K562 (cell line): Measurements from ENCODE around the gene KRTAP17-1. TPM values are rescaled to one million over a fixed set of nuclear protein-coding genes. Genes with fewer than 3 reads are reported as not detected.

Experiments
- ATAC-seq: fragments of 200-7000 bp; cut with Tn5 transposase; 3 replicates; pipeline ENCODE4 v1.9.1; 2020; ENCODE audit warnings: moderate library complexity
- BruUV-seq: library from RNA; stranded (reverse); fragments of 400-500 nt; replicated peaks from 2 replicates; lab custom pipeline; 2021; lab: Mats Ljungman, UMichigan
- CTCF ChIA-PET: fragments of 300-600 bp; formaldehyde crosslinking; extraction: SDS; loops from one replicate; lab custom pipeline; 2021; ENCODE audit warnings: low intra/inter-chr PET ratio; lab: Yijun Ruan, JAX
- POLR2A ChIA-PET: fragments of 300-600, 350-650 bp; sonication (Branson Sonifier 250); formaldehyde crosslinking; extraction: SDS; loops from one replicate; lab custom pipeline; 2021; ENCODE audit warnings: antibody characterized with exemption, inconsistent platforms; lab: Yijun Ruan, JAX
- DNase-seq, 4 experiments: peaks; one replicate each; pipeline versions ENCODE4 v3.0.0 to v3.0.0-alpha.2; 2011 to 2018; ENCODE audit warnings: low spot score in 3 of 4, mixed read lengths in 3 of 4; ENCODE audit errors: extremely low read depth in 1 of 4
- FAIRE-seq: peaks from 2 replicates; lab custom pipeline; 2011; peaks lifted over from hg19 to GRCh38; lab: Jason Lieb, UNC
- H2AFZ ChIP-seq: 2 replicates; pipeline ENCODE4 v1.6.0; 2011; ENCODE audit warnings: low read depth, low read length, control low read depth, inconsistent platforms
- H3K27ac ChIP-seq: fragments of 200-600 bp; 3 replicates; pipeline ENCODE4 v1.8.0; 2011; ENCODE audit warnings: low read depth, mild to moderate bottlenecking, control low read depth, inconsistent platforms, low read length, moderate library complexity, mixed read lengths; ENCODE audit errors: extremely low read depth
- H3K27me3 ChIP-seq, 2 experiments: fragments of 300-600 bp in 1 of 2; 2 replicates in 1 of 2; 3 replicates in 1 of 2; pipeline versions ENCODE4 v1.6.0 to v1.8.0; 2011; ENCODE audit warnings: inconsistent platforms in 2 of 2, low read length in 2 of 2, mild to moderate bottlenecking in 1 of 2, mixed read lengths in 1 of 2, moderate library complexity in 1 of 2; ENCODE audit not compliant: control insufficient read depth in 2 of 2, insufficient read depth in 2 of 2
- H3K36me3 ChIP-seq: fragments of 300-600 bp; 3 replicates; pipeline ENCODE4 v1.8.0; 2011; ENCODE audit warnings: mild to moderate bottlenecking, low read length, inconsistent platforms; ENCODE audit not compliant: control insufficient read depth, insufficient read depth
- H3K4me1 ChIP-seq, 2 experiments: fragments of 200-600 bp in 1 of 2; replicated peaks in 1 of 2; 2 replicates in 1 of 2; 3 replicates in 1 of 2; pipeline versions ENCODE4 v1.5.1 to v1.8.0; 2011; ENCODE audit warnings: inconsistent platforms in 2 of 2, low read length in 2 of 2, mild to moderate bottlenecking in 1 of 2, mixed read lengths in 1 of 2, moderate library complexity in 1 of 2; ENCODE audit not compliant: control insufficient read depth in 2 of 2, insufficient read depth in 2 of 2
- H3K4me2 ChIP-seq: 2 replicates; pipeline ENCODE4 v1.6.1; 2011; ENCODE audit warnings: low read length, control low read depth, inconsistent platforms, mixed read lengths; ENCODE audit not compliant: insufficient read depth
- H3K4me3 ChIP-seq: fragments of 200-600 bp; sonication (generic), shearing (Covaris generic); 2 replicates; pipeline ENCODE4 v1.5.1; 2016; ENCODE audit warnings: control low read depth, inconsistent platforms
- H3K79me2 ChIP-seq: fragments of 200-600 bp; 3 replicates; pipeline ENCODE4 v1.8.0; 2011; ENCODE audit warnings: low read length, inconsistent platforms; ENCODE audit not compliant: control insufficient read depth, insufficient read depth
- H3K9ac ChIP-seq, 2 experiments: 2 replicates each; pipeline versions ENCODE4 v1.6.0 to v1.6.1; 2011; ENCODE audit warnings: low read depth in 2 of 2, low read length in 2 of 2, control low read depth in 1 of 2, inconsistent platforms in 1 of 2, mild to moderate bottlenecking in 1 of 2, mixed read lengths in 1 of 2; ENCODE audit not compliant: insufficient read depth in 1 of 2
- H3K9me1 ChIP-seq: one replicate; pipeline ENCODE4 v1.6.0; 2011; ENCODE audit warnings: inconsistent platforms, mild to moderate bottlenecking, low read length, moderate library complexity; ENCODE audit not compliant: control insufficient read depth, insufficient read depth
- H3K9me3 ChIP-seq: replicated peaks from 2 replicates; pipeline ENCODE4 v1.5.1; 2011; ENCODE audit warnings: low read depth, low read length, inconsistent platforms; ENCODE audit not compliant: control insufficient read depth, insufficient read depth
- H4K20me1 ChIP-seq: replicated peaks from 2 replicates; pipeline ENCODE4 v1.6.1; 2011; ENCODE audit warnings: low read length, inconsistent platforms, mixed read lengths; ENCODE audit not compliant: control insufficient read depth, insufficient read depth
- HNRNPK ChIP-seq: fragments of 200-400 bp; formaldehyde crosslinking; IDR thresholded peaks from one replicate; pipeline ENCODE4 v1.6.1; 2018; ENCODE audit warnings: mild to moderate bottlenecking, low read depth, low read length; ENCODE audit not compliant: poor library complexity, severe bottlenecking
- KLF16 ChIP-seq: IDR thresholded peaks from 2 replicates; pipeline ENCODE4 v1.6.1; 2016; ENCODE audit warnings: antibody characterized with exemption
- MTA3 ChIP-seq: fragments of 450-650 bp; formaldehyde crosslinking; IDR thresholded peaks from 2 replicates; pipeline ENCODE4 v1.6.1; 2017; ENCODE audit warnings: mild to moderate bottlenecking, borderline replicate concordance
- SMAD2 ChIP-seq: fragments of 150-350 bp; IDR thresholded peaks from 2 replicates; pipeline ENCODE4 v1.6.1; 2014; ENCODE audit warnings: low read depth, mild to moderate bottlenecking, low read length
- ZNF717 ChIP-seq: fragments of 250-450 bp; sonication (Bioruptor Pico); IDR thresholded peaks from 2 replicates; pipeline ENCODE4 v1.5.0; 2021
- WGBS: fragments of 100-300 bp; shearing (Covaris generic); methylation state at CpG from one replicate; pipeline ENCODE4 v1.1.6; 2016; ENCODE audit warnings: low coverage, mixed read lengths; ENCODE audit not compliant: insufficient coverage; ENCODE audit errors: missing lambda C conversion rate; 5-methylcytosine and 5-hydroxymethylcytosine counted together
- in situ Hi-C: fragments of 300-500 bp; cut with MboI; formaldehyde crosslinking; loops from 4 replicates; pipeline ENCODE4 v1.15.0; 2018; ENCODE audit warnings: inconsistent platforms, mixed read lengths
- intact Hi-C: fragments of 100-400 bp; cut with micrococcal nuclease; formaldehyde crosslinking; loops from 2 replicates; pipeline ENCODE4 v1.14.2; 2022
- polyA plus RNA-seq, 8 experiments: library from polyadenylated mRNA; depleted of rRNA in 4 of 8; stranded (reverse) in 5 of 8; unstranded in 3 of 8; fragments of >200 nt; fragmentation: Nextera tagmentation in 2 of 8; fragmentation: Illumina TruSeq in 1 of 8; extraction: Ambion mirVana in 2 of 8; extraction: Trizol in 1 of 8; gene quantifications; 2 replicates each; pipeline versions ENCODE4 v1.2.1 to v1.2.3, GENCODE V29; 2011 to 2014; ENCODE audit warnings: inconsistent platforms in 1 of 8, missing spikeins in 1 of 8
- total RNA-seq, 7 experiments: library from RNA; depleted of rRNA in 6 of 7; stranded (reverse); fragments of >200 nt in 6 of 7; fragmentation: Illumina TruSeq in 2 of 7; extraction: Trizol in 2 of 7; gene quantifications; 2 replicates each; pipeline versions ENCODE4 v1.2.1 to v1.2.3, GENCODE V29; 2011 to 2021; ENCODE audit warnings: low replicate concordance in 1 of 7
- TF ChIP-seq, protein P1 (sequence below): fragments of 250-450 bp; sonication (Bioruptor Pico); IDR thresholded peaks from 2 replicates; pipeline ENCODE4 v1.8.0; 2021; ENCODE audit warnings: mild to moderate bottlenecking, moderate library complexity
- TF ChIP-seq, protein P2 (sequence below): sonication (generic); formaldehyde crosslinking; IDR thresholded peaks from 2 replicates; pipeline ENCODE4 v1.8.0; 2022; ENCODE audit warnings: mild to moderate bottlenecking, missing genetic modification reagents, borderline replicate concordance
- TF ChIP-seq, protein P3 (sequence below), 2 experiments: fragments of 250-450 bp in 1 of 2; fragments of 450-650 bp in 1 of 2; sonication (Bioruptor Pico) in 1 of 2; IDR thresholded peaks; 2 replicates each; pipeline versions ENCODE4 v1.6.1 to v1.8.0; 2016 to 2021; ENCODE audit warnings: mild to moderate bottlenecking in 2 of 2, moderate library complexity in 2 of 2, missing compliant biosample characterization in 1 of 2, missing genetic modification characterization in 1 of 2
- TF ChIP-seq, protein P4 (sequence below), 3 experiments: IDR thresholded peaks in 2 of 3; conservative IDR thresholded peaks in 1 of 3; 2 replicates each; pipeline ENCODE4 v1.5.1; 2011 to 2012; ENCODE audit warnings: low read length in 3 of 3, mild to moderate bottlenecking in 3 of 3, control low read depth in 2 of 3, improper control_type of control experiment in 1 of 3, inconsistent platforms in 1 of 3, low read depth in 1 of 3, mixed read lengths in 1 of 3, moderate library complexity in 1 of 3; ENCODE audit not compliant: insufficient read depth in 2 of 3

KRTAP17-1 gene
- total and polyA plus RNA-seq, 9 of the 15 experiments (the other 6 are each of a cell fraction or from before 2014, with no cell fraction given), result not detected

DNA sequence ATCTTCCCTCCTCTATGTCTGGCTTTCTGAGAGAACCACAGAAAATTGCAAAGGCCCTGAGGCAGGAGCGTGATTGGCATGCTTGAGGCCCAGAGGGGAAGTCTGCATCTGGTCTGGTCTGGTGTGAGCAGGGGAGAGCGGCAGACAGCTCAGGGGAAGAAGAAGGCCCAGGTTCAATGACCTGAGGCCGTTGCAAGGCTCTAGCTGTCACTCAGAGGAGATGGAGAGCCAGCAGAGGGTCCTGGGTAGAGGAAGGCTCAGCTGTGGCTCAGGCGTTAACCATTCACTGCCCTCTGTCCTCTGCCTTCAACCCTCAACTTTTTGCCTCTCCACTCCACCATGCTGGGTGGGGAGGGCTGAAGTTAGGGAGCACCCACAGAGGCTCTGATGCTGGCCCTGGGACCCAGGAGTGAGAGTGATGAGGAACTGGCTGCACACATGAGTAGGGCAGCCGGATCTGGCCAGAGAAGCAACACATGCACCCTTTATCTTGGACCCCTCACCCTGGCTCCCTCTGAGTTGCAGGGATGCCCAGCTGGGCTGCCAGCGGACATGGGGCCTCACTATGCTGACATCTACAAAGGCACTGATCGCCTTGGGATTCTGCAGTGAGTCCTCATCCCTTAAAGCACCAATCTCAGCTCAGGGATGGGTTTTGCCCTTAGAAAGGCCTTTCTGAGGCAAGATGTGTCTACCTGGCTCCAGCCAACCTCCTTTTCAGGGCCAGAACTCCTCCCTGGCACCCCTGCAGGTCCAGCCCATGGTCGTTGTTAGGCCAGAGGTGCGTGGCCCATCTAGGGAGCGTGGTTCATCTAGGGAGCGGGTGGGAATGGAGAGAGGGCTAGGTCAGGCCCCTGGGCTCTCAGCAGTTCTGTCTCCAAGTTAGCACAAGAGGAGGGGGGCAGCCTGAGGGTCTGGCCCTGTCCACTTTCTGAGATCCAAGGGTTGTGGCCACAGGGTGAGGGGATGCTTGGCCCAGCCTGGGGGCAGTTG lies 7.7 kb upstream of the KRTAP17-1 start (continued):
- TF ChIP-seq MTA3, result no peak

DNA sequence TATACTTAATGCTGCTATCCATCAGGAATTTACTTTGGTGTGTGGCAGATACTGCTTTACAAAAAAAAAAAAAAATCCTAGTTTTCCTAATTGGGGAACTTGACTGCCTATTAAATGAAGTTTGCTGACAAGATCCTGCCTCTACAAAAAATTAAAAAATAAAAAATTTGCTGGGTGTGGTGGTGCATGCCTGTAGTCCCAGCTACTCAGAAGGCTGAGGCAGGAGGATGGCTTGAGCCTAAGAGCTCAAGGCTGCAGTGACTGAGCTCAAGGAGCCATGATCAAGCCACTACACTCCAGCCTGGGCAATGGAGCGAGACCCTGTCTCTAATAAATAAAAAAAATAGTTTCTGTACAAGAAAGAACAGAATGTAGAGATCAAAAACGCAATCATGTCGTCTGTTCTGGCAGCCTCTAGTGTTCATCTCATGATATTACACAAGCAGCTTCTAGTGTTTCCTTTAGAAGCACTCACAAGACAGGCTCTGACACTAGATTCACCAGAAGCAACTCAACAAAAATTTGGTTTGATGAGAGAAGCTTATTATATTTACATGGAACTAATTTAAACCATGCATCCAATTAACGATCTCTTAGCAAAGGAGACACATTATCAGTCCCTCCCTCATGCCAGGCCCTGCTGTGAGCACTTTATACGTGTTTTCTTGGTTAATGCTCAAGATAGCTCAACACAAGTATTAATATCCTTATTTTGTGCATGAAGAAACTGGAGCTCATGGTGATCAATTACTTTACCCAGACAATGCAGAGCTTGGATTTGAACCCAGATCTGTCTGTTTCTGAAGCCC lies 6.8 kb upstream of the KRTAP17-1 start:
- Histone ChIP-seq H4K20me1 (no peaks in the 10 kb centered on the region), H3K27me3 (peaks cover 0 to 2% of the 10 kb centered on the region in 2 experiments; a peak in 2 of 5 replicates), H3K4me2 (no peak overlapping the region), H3K36me3 (no peaks in the 10 kb centered on the region), H3K79me2 (no peaks in the 10 kb centered on the region), H3K27ac (no peak overlapping the region), H2AFZ (no peak overlapping the region), H3K4me3 (no peak overlapping the region), H3K4me1 (no peaks in the 10 kb centered on the region), H3K9me1 (no peaks in the 10 kb centered on the region), H3K9ac (no peak overlapping the region), H3K9me3 (no peaks in the 10 kb centered on the region)
- DNase-seq (peak; percentile 17 to 42 (median 30)), ATAC-seq (peak; percentile 57; the same call in 2 of the 3 replicates), FAIRE-seq (peak; percentile 84)
- ChIA-PET CTCF (interaction anchor here (0.6 to 1.4 kb wide), 4 partner anchors 140 to 465 kb away, joined by 3 to 4 read pairs (median 4); no protein-coding TSS in a partner anchor), POLR2A (interaction anchor here (1.0 to 1.2 kb wide), 2 partner anchors 8 to 28 kb away, joined by 3 read pairs; no protein-coding TSS in a partner anchor)
- in situ Hi-C loops, result no loop called here
- intact Hi-C loops, result loop anchor here (2.0 kb wide), 2 partner anchors 465 to 519 kb away; no protein-coding TSS in a partner anchor
- no TSS peak for BruUV-seq
- 2% methylated on average over 5 of the region's 5 CpGs for WGBS
- TF ChIP-seq SMAD2 (no peak), KLF16 (peak; percentile 38; the same call in 1 of the 2 replicates), ZNF717 (CRISPR knock-in tag) (no peak), HNRNPK (no peak)
- TF ChIP-seq, protein P1, sequence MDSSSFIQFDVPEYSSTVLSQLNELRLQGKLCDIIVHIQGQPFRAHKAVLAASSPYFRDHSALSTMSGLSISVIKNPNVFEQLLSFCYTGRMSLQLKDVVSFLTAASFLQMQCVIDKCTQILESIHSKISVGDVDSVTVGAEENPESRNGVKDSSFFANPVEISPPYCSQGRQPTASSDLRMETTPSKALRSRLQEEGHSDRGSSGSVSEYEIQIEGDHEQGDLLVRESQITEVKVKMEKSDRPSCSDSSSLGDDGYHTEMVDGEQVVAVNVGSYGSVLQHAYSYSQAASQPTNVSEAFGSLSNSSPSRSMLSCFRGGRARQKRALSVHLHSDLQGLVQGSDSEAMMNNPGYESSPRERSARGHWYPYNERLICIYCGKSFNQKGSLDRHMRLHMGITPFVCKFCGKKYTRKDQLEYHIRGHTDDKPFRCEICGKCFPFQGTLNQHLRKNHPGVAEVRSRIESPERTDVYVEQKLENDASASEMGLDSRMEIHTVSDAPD (CRISPR knock-in tag), result no peak
- TF ChIP-seq, protein P2, sequence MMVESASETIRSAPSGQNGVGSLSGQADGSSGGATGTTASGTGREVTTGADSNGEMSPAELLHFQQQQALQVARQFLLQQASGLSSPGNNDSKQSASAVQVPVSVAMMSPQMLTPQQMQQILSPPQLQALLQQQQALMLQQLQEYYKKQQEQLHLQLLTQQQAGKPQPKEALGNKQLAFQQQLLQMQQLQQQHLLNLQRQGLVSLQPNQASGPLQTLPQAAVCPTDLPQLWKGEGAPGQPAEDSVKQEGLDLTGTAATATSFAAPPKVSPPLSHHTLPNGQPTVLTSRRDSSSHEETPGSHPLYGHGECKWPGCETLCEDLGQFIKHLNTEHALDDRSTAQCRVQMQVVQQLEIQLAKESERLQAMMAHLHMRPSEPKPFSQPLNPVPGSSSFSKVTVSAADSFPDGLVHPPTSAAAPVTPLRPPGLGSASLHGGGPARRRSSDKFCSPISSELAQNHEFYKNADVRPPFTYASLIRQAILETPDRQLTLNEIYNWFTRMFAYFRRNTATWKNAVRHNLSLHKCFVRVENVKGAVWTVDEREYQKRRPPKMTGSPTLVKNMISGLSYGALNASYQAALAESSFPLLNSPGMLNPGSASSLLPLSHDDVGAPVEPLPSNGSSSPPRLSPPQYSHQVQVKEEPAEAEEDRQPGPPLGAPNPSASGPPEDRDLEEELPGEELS (CRISPR knock-in tag), result no peak
- TF ChIP-seq, protein P3, sequence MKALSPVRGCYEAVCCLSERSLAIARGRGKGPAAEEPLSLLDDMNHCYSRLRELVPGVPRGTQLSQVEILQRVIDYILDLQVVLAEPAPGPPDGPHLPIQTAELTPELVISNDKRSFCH (CRISPR knock-in tag; IDR thresholded peaks at IDR 0.05), result no peak
- TF ChIP-seq, protein P3 (tag; IDR thresholded peaks at IDR 0.05), result no peak
- TF ChIP-seq, protein P4, sequence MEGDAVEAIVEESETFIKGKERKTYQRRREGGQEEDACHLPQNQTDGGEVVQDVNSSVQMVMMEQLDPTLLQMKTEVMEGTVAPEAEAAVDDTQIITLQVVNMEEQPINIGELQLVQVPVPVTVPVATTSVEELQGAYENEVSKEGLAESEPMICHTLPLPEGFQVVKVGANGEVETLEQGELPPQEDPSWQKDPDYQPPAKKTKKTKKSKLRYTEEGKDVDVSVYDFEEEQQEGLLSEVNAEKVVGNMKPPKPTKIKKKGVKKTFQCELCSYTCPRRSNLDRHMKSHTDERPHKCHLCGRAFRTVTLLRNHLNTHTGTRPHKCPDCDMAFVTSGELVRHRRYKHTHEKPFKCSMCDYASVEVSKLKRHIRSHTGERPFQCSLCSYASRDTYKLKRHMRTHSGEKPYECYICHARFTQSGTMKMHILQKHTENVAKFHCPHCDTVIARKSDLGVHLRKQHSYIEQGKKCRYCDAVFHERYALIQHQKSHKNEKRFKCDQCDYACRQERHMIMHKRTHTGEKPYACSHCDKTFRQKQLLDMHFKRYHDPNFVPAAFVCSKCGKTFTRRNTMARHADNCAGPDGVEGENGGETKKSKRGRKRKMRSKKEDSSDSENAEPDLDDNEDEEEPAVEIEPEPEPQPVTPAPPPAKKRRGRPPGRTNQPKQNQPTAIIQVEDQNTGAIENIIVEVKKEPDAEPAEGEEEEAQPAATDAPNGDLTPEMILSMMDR (IDR thresholded peaks at IDR 0.05 in 2 of 3, conservative IDR thresholded peaks at IDR 0.05 in 1 of 3; ENCODE audit: insufficient read depth in 2 of 3, low read depth in 1 of 3, low read length in 3 of 3), result peak; percentile 45 to 70 (median 69); a peak in 5 of 6 replicates
